ENCODE data around the gene GFOD2.
"Not testable (repeated sequence)": the region's sequence is repeated elsewhere in the genome, so short reads cannot be mapped to it uniquely, and the experiment has no call there.

The GFOD2 gene

GRCh38 chr16:67758006-67758405 lies 38.9 kb upstream of the GFOD2 start:
- no peak overlapping the region for H3K27ac ChIP-seq (ENCODE audit: low read depth, low read length)
- no peak overlapping the region for H2AFZ ChIP-seq (ENCODE audit: low read length, unreplicated experiment)
- no peaks in the 10 kb centered on the region for H3K27me3 ChIP-seq (ENCODE audit: insufficient read depth, low read length)
- no peaks in the 10 kb centered on the region for H3K4me1 ChIP-seq (ENCODE audit: control insufficient read depth, insufficient read depth, low read length, unreplicated experiment)
- H3K36me3 ChIP-seq (ENCODE audit: insufficient read depth, low read length) = no peaks in the 10 kb centered on the region
- no peak overlapping the region for H3K4me3 ChIP-seq (ENCODE audit: low read depth, low read length)
- H3K79me2 ChIP-seq (ENCODE audit: control insufficient read depth, insufficient read depth, low read length, unreplicated experiment) = no peaks in the 10 kb centered on the region

DNA sequence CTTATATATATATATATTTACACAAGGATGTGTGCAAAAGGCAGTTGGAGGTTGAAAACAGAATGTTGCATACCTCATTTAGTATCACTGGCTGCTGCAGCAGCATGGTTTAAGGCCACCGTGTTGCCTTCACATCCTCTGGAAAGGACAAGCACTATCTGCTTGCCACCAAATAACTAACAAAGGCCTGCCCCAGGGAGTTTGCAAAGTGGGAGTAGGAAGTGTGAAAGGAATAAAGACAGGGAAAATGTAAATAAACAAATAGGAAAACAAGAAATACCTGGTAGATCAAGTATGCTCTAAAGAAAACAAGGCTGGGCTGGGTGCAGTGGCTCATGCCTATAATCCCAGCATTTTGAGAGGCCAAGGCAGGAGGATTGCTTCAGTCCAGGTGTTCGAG lies 33.5 kb upstream of the GFOD2 start:
- H3K4me3 ChIP-seq (ENCODE audit: low read depth, low read length) = no peak overlapping the region
- no peaks in the 10 kb centered on the region for H3K79me2 ChIP-seq (ENCODE audit: control insufficient read depth, insufficient read depth, low read length, unreplicated experiment)
- H2AFZ ChIP-seq (ENCODE audit: low read length, unreplicated experiment) = no peak overlapping the region
- no peak overlapping the region for H3K27ac ChIP-seq (ENCODE audit: low read depth, low read length)
- no peaks in the 10 kb centered on the region for H3K36me3 ChIP-seq (ENCODE audit: insufficient read depth, low read length)
- H3K4me1 ChIP-seq (ENCODE audit: control insufficient read depth, insufficient read depth, low read length, unreplicated experiment) = no peaks in the 10 kb centered on the region
- no peaks in the 10 kb centered on the region for H3K27me3 ChIP-seq (ENCODE audit: insufficient read depth, low read length)

DNA sequence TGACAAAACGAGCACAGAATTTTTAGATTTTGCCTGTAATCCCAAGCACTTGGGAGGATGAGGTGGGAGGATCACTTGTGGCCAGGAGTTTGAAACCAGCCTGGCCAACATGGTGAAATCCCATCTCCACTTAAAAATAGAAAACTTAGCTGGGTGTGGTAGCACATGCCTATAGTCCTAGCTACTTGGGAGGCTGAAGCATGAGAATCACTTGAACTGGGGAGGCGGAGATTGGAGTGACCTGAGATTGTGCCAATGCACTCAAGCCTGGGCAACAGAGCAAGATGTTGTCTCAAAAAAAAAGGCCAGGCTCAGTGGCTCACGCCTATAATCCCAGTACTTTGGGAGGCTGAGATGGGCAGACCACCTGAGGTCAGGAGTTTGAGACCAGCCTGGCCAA lies 32.2 kb upstream of the GFOD2 start:
- not testable (repeated sequence) for H3K27ac ChIP-seq (ENCODE audit: low read depth, low read length); H3K4me3 ChIP-seq (ENCODE audit: low read depth, low read length); H3K36me3 ChIP-seq (ENCODE audit: insufficient read depth, low read length); H2AFZ ChIP-seq (ENCODE audit: low read length, unreplicated experiment); H3K27me3 ChIP-seq (ENCODE audit: insufficient read depth, low read length); H3K4me1 ChIP-seq (ENCODE audit: control insufficient read depth, insufficient read depth, low read length, unreplicated experiment); H3K79me2 ChIP-seq (ENCODE audit: control insufficient read depth, insufficient read depth, low read length, unreplicated experiment)

DNA sequence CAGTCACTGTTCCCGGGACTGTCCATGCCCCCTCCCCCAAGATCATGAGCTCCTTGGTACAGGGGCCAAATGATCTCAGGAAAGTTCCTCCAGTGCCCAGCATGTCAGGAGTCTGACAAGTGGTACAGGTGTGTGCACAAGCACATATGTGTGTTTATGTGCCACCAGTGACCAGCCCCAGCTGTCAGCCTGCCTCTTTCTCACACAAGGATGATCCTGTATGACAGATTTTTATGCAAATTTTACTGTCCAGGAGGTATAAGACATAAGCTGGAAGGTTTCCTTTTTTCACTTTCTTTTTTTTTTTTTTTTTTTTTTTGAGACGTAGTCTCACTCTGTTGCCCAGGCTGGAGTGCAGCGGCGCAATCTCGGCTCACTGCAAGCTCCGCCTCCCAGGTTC lies 31.4 kb upstream of the GFOD2 start:
- Histone ChIP-seq H3K4me1 (ENCODE audit: control insufficient read depth, insufficient read depth, low read length, unreplicated experiment) (no peaks in the 10 kb centered on the region), H3K79me2 (ENCODE audit: control insufficient read depth, insufficient read depth, low read length, unreplicated experiment) (no peaks in the 10 kb centered on the region)

GRCh38 chr16:67749436-67750078 lies 30.4 kb upstream of the GFOD2 start:
- Histone ChIP-seq H3K27me3 (ENCODE audit: insufficient read depth, low read length) (no peaks in the 10 kb centered on the region), H3K4me1 (ENCODE audit: control insufficient read depth, insufficient read depth, low read length, unreplicated experiment) (no peaks in the 10 kb centered on the region), H3K27ac (ENCODE audit: low read depth, low read length) (no peak overlapping the region), H3K4me3 (ENCODE audit: low read depth, low read length) (no peak overlapping the region), H3K36me3 (ENCODE audit: insufficient read depth, low read length) (no peaks in the 10 kb centered on the region), H3K79me2 (ENCODE audit: control insufficient read depth, insufficient read depth, low read length, unreplicated experiment) (no peaks in the 10 kb centered on the region), H2AFZ (ENCODE audit: low read length, unreplicated experiment) (no peak overlapping the region)

More for the DNA sequence above, 31.4 kb upstream of the GFOD2 start:
- H2AFZ ChIP-seq (ENCODE audit: low read length, unreplicated experiment) = no peak overlapping the region
- H3K27me3 ChIP-seq (ENCODE audit: insufficient read depth, low read length) = no peaks in the 10 kb centered on the region
- H3K4me3 ChIP-seq (ENCODE audit: low read depth, low read length) = no peak overlapping the region
- no peak overlapping the region for H3K27ac ChIP-seq (ENCODE audit: low read depth, low read length)
- no peaks in the 10 kb centered on the region for H3K36me3 ChIP-seq (ENCODE audit: insufficient read depth, low read length)

DNA sequence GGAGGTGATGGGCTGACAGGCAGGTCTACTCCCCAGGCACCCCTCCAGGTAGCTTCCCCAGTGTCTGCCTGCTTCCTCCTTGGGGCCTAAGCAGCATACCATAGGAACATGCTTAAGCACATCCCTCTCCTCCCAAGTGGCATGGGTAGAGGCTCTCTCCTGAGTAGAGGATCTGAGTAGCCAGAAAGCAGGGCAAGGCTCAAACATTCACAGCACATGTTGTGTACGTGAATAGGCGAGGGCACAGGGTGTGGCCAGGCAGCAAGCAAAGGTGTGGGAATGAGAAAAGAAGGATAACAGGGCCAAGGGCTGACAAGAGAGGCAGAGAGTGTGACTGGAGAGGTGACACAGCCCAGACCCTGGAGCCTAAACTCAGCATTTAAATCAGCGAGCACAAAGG lies 29.7 kb upstream of the GFOD2 start:
- Histone ChIP-seq H3K27ac (ENCODE audit: low read depth, low read length) (no peak overlapping the region), H3K4me1 (ENCODE audit: control insufficient read depth, insufficient read depth, low read length, unreplicated experiment) (no peaks in the 10 kb centered on the region), H3K36me3 (ENCODE audit: insufficient read depth, low read length) (no peaks in the 10 kb centered on the region), H3K4me3 (ENCODE audit: low read depth, low read length) (no peak overlapping the region), H3K79me2 (ENCODE audit: control insufficient read depth, insufficient read depth, low read length, unreplicated experiment) (no peaks in the 10 kb centered on the region), H3K27me3 (ENCODE audit: insufficient read depth, low read length) (no peaks in the 10 kb centered on the region), H2AFZ (ENCODE audit: low read length, unreplicated experiment) (no peak overlapping the region)

DNA sequence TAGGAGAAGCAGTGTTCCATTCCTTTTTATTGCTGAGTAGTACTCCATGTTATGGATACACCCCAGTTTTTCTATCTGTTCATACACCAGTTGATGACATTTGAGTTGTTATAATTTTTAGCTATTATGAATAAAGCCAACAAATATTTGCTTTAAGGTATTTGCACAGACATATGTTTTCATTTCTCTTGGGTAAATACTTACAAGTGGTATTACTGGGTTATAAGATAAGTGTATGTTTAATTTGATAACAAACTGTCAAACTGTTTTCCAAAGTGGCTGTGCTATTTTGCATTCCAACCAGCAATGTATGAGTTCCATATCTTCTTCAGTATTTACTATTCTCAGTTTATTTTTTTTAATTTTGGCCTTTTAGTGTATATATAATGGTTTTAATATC lies 27.7 kb upstream of the GFOD2 start:
- no peaks in the 10 kb centered on the region for H3K79me2 ChIP-seq (ENCODE audit: control insufficient read depth, insufficient read depth, low read length, unreplicated experiment)
- H3K4me1 ChIP-seq (ENCODE audit: control insufficient read depth, insufficient read depth, low read length, unreplicated experiment) = no peaks in the 10 kb centered on the region
- no peaks in the 10 kb centered on the region for H3K27me3 ChIP-seq (ENCODE audit: insufficient read depth, low read length)
- no peak overlapping the region for H3K27ac ChIP-seq (ENCODE audit: low read depth, low read length)
- no peak overlapping the region for H2AFZ ChIP-seq (ENCODE audit: low read length, unreplicated experiment)
- no peak overlapping the region for H3K4me3 ChIP-seq (ENCODE audit: low read depth, low read length)
- H3K36me3 ChIP-seq (ENCODE audit: insufficient read depth, low read length) = 0 out of 2 replicates have a peak, but pooled peaks cover 3% of the 10 kb centered on the region

DNA sequence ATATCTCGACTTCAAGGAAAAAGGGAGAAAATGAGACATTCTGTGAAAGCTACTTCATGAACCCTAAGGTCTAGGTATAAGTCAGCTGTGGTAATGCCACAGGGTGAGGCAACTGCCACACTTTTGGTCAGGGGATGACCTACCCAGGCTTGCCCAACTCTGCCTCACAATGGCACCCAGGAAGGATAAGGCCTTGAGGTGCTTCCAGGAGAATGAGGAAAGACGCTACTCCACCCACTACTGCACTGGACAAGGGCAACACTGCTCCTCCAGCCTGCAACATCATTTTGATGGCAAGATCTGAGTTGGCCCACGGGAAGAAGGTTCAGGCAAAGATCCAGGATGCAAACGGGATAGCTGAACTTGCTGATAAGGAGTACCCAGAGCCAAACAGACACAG lies 22.0 kb upstream of the GFOD2 start:
- H3K27me3 ChIP-seq (ENCODE audit: insufficient read depth, low read length) = no peaks in the 10 kb centered on the region
- H3K4me1 ChIP-seq (ENCODE audit: control insufficient read depth, insufficient read depth, low read length, unreplicated experiment) = no peaks in the 10 kb centered on the region
- H3K36me3 ChIP-seq (ENCODE audit: insufficient read depth, low read length) = 0 out of 2 replicates have a peak, but pooled peaks cover 3% of the 10 kb centered on the region
- H3K79me2 ChIP-seq (ENCODE audit: control insufficient read depth, insufficient read depth, low read length, unreplicated experiment) = no peaks in the 10 kb centered on the region
- H3K27ac ChIP-seq (ENCODE audit: low read depth, low read length) = no peak overlapping the region
- no peak overlapping the region for H2AFZ ChIP-seq (ENCODE audit: low read length, unreplicated experiment)
- H3K4me3 ChIP-seq (ENCODE audit: low read depth, low read length) = no peak overlapping the region

- no peaks in the 10 kb centered on the region for H3K79me2 ChIP-seq (ENCODE audit: control insufficient read depth, insufficient read depth, low read length, unreplicated experiment)
- no peaks in the 10 kb centered on the region for H3K27me3 ChIP-seq (ENCODE audit: insufficient read depth, low read length)
- H3K4me3 ChIP-seq (ENCODE audit: low read depth, low read length) = no peak overlapping the region
- H3K4me1 ChIP-seq (ENCODE audit: control insufficient read depth, insufficient read depth, low read length, unreplicated experiment) = no peaks in the 10 kb centered on the region
- 0 out of 2 replicates have a peak, but pooled peaks cover 3% of the 10 kb centered on the region for H3K36me3 ChIP-seq (ENCODE audit: insufficient read depth, low read length)
- no peak overlapping the region for H3K27ac ChIP-seq (ENCODE audit: low read depth, low read length)
- H2AFZ ChIP-seq (ENCODE audit: low read length, unreplicated experiment) = no peak overlapping the region
Observed at GRCh38 chr16:67740391-67740790, 21.3 kb upstream of the GFOD2 start.

GRCh38 chr16:67736858-67737257 lies 17.7 kb upstream of the GFOD2 start:
- Histone ChIP-seq H3K4me1 (ENCODE audit: control insufficient read depth, insufficient read depth, low read length, unreplicated experiment) (no peaks in the 10 kb centered on the region), H2AFZ (ENCODE audit: low read length, unreplicated experiment) (no peak overlapping the region), H3K27me3 (ENCODE audit: insufficient read depth, low read length) (no peaks in the 10 kb centered on the region), H3K36me3 (ENCODE audit: insufficient read depth, low read length) (no peaks in the 10 kb centered on the region), H3K27ac (ENCODE audit: low read depth, low read length) (no peak overlapping the region), H3K79me2 (ENCODE audit: control insufficient read depth, insufficient read depth, low read length, unreplicated experiment) (no peaks in the 10 kb centered on the region), H3K4me3 (ENCODE audit: low read depth, low read length) (no peak overlapping the region)

DNA sequence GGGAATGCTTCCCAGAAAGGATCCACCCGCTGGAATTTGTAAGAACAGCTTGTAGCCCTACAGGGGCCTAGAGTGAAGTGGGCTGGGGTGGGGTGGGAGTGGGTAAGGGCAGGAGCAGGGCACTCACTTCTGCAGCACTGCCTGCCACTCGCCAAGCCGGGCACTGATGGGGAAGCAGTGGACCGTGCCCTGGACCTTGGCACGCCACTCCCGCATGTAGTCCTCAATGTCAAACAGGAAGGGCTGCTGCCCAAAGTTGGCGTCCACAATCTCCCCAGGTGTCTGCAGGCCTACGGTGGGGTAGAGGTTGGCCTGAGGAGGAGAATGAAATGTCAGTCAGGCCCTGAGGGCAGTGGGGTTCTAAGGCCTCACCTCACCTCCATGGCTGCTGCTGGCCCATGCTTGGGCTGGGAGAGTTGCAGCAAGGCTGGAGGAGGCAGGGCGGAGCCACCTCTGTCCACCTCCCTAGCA lies 15.7 kb upstream of the GFOD2 start:
- H2AFZ ChIP-seq (ENCODE audit: low read length, unreplicated experiment) = no peak overlapping the region
- H3K27ac ChIP-seq (ENCODE audit: low read depth, low read length) = no peak overlapping the region
- no peak overlapping the region for H3K4me3 ChIP-seq (ENCODE audit: low read depth, low read length)
- H3K27me3 ChIP-seq (ENCODE audit: insufficient read depth, low read length) = no peaks in the 10 kb centered on the region
- no peaks in the 10 kb centered on the region for H3K79me2 ChIP-seq (ENCODE audit: control insufficient read depth, insufficient read depth, low read length, unreplicated experiment)
- no peaks in the 10 kb centered on the region for H3K36me3 ChIP-seq (ENCODE audit: insufficient read depth, low read length)
- H3K4me1 ChIP-seq (ENCODE audit: control insufficient read depth, insufficient read depth, low read length, unreplicated experiment) = no peaks in the 10 kb centered on the region

All from ACC112 (cell line).